A549 (cell line): ENCODE measurements around the gene DZANK1. TPM values are rescaled to one million over a fixed set of nuclear protein-coding genes. Genes with fewer than 3 reads are reported as not detected.

Experiments
- ATAC-seq, 2 experiments: fragments of 200-7000 bp in 1 of 2; fragments of >200 bp in 1 of 2; cut with Nextera tagmentation in 1 of 2; cut with Tn5 transposase in 1 of 2; 3 replicates each; pipeline versions ENCODE4 v1.8.0 to v1.9.1; 2018 to 2020; ENCODE audit warnings: mild to moderate bottlenecking in 1 of 2, moderate library complexity in 1 of 2
- CTCF ChIA-PET: fragments of 300-600 bp; sonication (Branson Sonifier 250); formaldehyde crosslinking; extraction: SDS; loops from one replicate; lab custom pipeline; 2021; ENCODE audit warnings: antibody characterized with exemption, inconsistent platforms; lab: Yijun Ruan, JAX
- POLR2A ChIA-PET: fragments of 350-600 bp; formaldehyde crosslinking; extraction: SDS; loops from one replicate; lab custom pipeline; 2021; ENCODE audit warnings: antibody characterized with exemption, inconsistent platforms; lab: Yijun Ruan, JAX
- DNase-seq, 2 experiments: peaks; one replicate each; pipeline versions ENCODE4 v3.0.0 to v3.0.0-alpha.2; 2011 to 2016; ENCODE audit warnings: low read depth in 1 of 2, low spot score in 1 of 2
- FAIRE-seq: peaks from 2 replicates; lab custom pipeline; 2011; peaks lifted over from hg19 to GRCh38; lab: Jason Lieb, UNC
- H3K27ac ChIP-seq, 2 experiments: fragments of >200 bp; sonication (Bioruptor Twin); formaldehyde crosslinking; 3 replicates each; pipeline ENCODE4 v1.5.1; 2016 to 2017
- H3K4me1 ChIP-seq: fragments of >200 bp; sonication (Bioruptor Twin); formaldehyde crosslinking; 3 replicates; pipeline ENCODE4 v1.6.1; 2016
- H3K4me2 ChIP-seq: fragments of >200 bp; sonication (Bioruptor Twin); formaldehyde crosslinking; 3 replicates; pipeline ENCODE4 v1.6.1; 2016
- H3K4me3 ChIP-seq: fragments of >200 bp; sonication (Bioruptor Twin); formaldehyde crosslinking; 3 replicates; pipeline ENCODE4 v1.5.1; 2016
- H3K9me3 ChIP-seq: fragments of >200 bp; sonication (Bioruptor Twin); formaldehyde crosslinking; 3 replicates; pipeline ENCODE4 v1.6.1; 2016
- ATOH8 ChIP-seq: fragments of 250-450 bp; sonication (Bioruptor Pico); IDR thresholded peaks from 2 replicates; pipeline ENCODE4 v1.5.0; 2020; ENCODE audit warnings: low read depth, mild to moderate bottlenecking, moderate library complexity
- BCL3 ChIP-seq: fragments of >200 bp; sonication (Bioruptor Twin); formaldehyde crosslinking; IDR thresholded peaks from 3 replicates; pipeline ENCODE4 v1.6.1; 2016
- CEBPB ChIP-seq, 2 experiments: fragments of >200 bp in 1 of 2; sonication (Bioruptor Twin) in 1 of 2; formaldehyde crosslinking in 1 of 2; IDR thresholded peaks; 2 replicates each; pipeline ENCODE4 v1.6.1; 2012 to 2016
- E2F6 ChIP-seq: IDR thresholded peaks from 2 replicates; pipeline ENCODE4 v1.6.1; 2012; ENCODE audit warnings: low read depth, borderline replicate concordance
- EHMT2 ChIP-seq: fragments of 200-600 bp; sonication (generic); IDR thresholded peaks from 2 replicates; pipeline ENCODE4 v1.6.1; 2016; ENCODE audit warnings: antibody characterized with exemption, low read depth, mild to moderate bottlenecking, moderate library complexity
- EP300 ChIP-seq, 2 experiments: fragments of >200 bp; sonication (Bioruptor Twin); formaldehyde crosslinking; IDR thresholded peaks; 2 replicates in 1 of 2; 3 replicates in 1 of 2; pipeline ENCODE4 v1.6.1; 2016 to 2017
- ESRRA ChIP-seq: fragments of 150-350 bp; IDR thresholded peaks from 2 replicates; pipeline ENCODE4 v1.6.1; 2014; ENCODE audit warnings: mild to moderate bottlenecking, low read length, borderline replicate concordance
- FOSL2 ChIP-seq, 2 experiments: fragments of 450-650 bp in 1 of 2; fragments of >200 bp in 1 of 2; sonication (Bioruptor Twin) in 1 of 2; formaldehyde crosslinking; IDR thresholded peaks; 2 replicates each; pipeline versions ENCODE4 v1.5.0 to v1.6.1; 2016 to 2020; ENCODE audit warnings: mild to moderate bottlenecking in 1 of 2, moderate library complexity in 1 of 2
- GATA3 ChIP-seq: IDR thresholded peaks from 2 replicates; pipeline ENCODE4 v1.6.1; 2012; ENCODE audit warnings: borderline replicate concordance
- JUN ChIP-seq, 2 experiments: fragments of >200 bp; sonication (Bioruptor Twin); formaldehyde crosslinking; IDR thresholded peaks; 2 replicates in 1 of 2; 3 replicates in 1 of 2; pipeline ENCODE4 v1.6.1; 2016 to 2017
- JUNB ChIP-seq: fragments of >200 bp; sonication (Bioruptor Twin); formaldehyde crosslinking; IDR thresholded peaks from 2 replicates; pipeline ENCODE4 v1.6.1; 2016
- KDM5A ChIP-seq: fragments of 200-600 bp; sonication (generic); IDR thresholded peaks from 2 replicates; pipeline ENCODE4 v1.6.1; 2016; ENCODE audit warnings: antibody characterized with exemption, mild to moderate bottlenecking
- MAZ ChIP-seq: fragments of 150-350 bp; IDR thresholded peaks from 2 replicates; pipeline ENCODE4 v1.6.1; 2014; ENCODE audit warnings: antibody characterized with exemption, low read depth, low read length, borderline replicate concordance
- MYC ChIP-seq: IDR thresholded peaks from 2 replicates; pipeline ENCODE4 v1.6.1; 2012; ENCODE audit warnings: mild to moderate bottlenecking, inconsistent platforms, low read length, improper control_type of control experiment, borderline replicate concordance
- PBX3 ChIP-seq: IDR thresholded peaks from 2 replicates; pipeline ENCODE4 v1.6.1; 2012
- PHF8 ChIP-seq: fragments of 200-600 bp; sonication (generic); IDR thresholded peaks from 2 replicates; pipeline ENCODE4 v1.6.1; 2016; ENCODE audit warnings: low read depth, mild to moderate bottlenecking, antibody characterized with exemption, moderate library complexity, borderline replicate concordance
- POLR2A ChIP-seq: IDR thresholded peaks from 2 replicates; pipeline ENCODE4 v1.6.1; 2012; ENCODE audit warnings: mild to moderate bottlenecking, low read length
- POLR2AphosphoS2 ChIP-seq: conservative IDR thresholded peaks from 2 replicates; pipeline ENCODE4 v1.6.1; 2012; ENCODE audit warnings: low read length, improper control_type of control experiment, inconsistent platforms
- RAD21 ChIP-seq, 2 experiments: fragments of >200 bp in 1 of 2; sonication (Bioruptor Twin) in 1 of 2; formaldehyde crosslinking in 1 of 2; IDR thresholded peaks in 1 of 2; conservative IDR thresholded peaks in 1 of 2; 2 replicates in 1 of 2; 3 replicates in 1 of 2; pipeline ENCODE4 v1.6.1; 2012 to 2018; ENCODE audit warnings: inconsistent platforms in 1 of 2
- RARB ChIP-seq: fragments of 250-450 bp; sonication (Bioruptor Pico); IDR thresholded peaks from 2 replicates; pipeline ENCODE4 v1.8.0; 2021; ENCODE audit warnings: mild to moderate bottlenecking, moderate library complexity
- RFX5 ChIP-seq: fragments of 450-650 bp; IDR thresholded peaks from 2 replicates; pipeline ENCODE4 v1.7.1; 2014; ENCODE audit warnings: antibody characterized with exemption, mild to moderate bottlenecking, moderate library complexity
- RNF2 ChIP-seq: fragments of 200-600 bp; sonication (generic); IDR thresholded peaks from 2 replicates; pipeline ENCODE4 v1.6.1; 2016; ENCODE audit warnings: low read depth, mild to moderate bottlenecking, antibody characterized with exemption, moderate library complexity, borderline replicate concordance
- SMC3 ChIP-seq: fragments of >200 bp; sonication (Bioruptor Twin); formaldehyde crosslinking; IDR thresholded peaks from 3 replicates; pipeline ENCODE4 v1.6.1; 2018; ENCODE audit warnings: inconsistent platforms
- SREBF2 ChIP-seq: fragments of 450-650 bp; IDR thresholded peaks from 2 replicates; pipeline ENCODE4 v1.6.1; 2014; ENCODE audit warnings: mild to moderate bottlenecking, moderate library complexity
- TFCP2L1 ChIP-seq: fragments of 250-450 bp; sonication (Bioruptor Pico); IDR thresholded peaks from 2 replicates; pipeline ENCODE4 v1.5.0; 2021; ENCODE audit warnings: mild to moderate bottlenecking
- USF2 ChIP-seq: fragments of 450-650 bp; IDR thresholded peaks from 2 replicates; pipeline ENCODE4 v1.6.1; 2014; ENCODE audit warnings: antibody characterized with exemption
- ZNF302 ChIP-seq: fragments of 250-450 bp; sonication (Bioruptor Pico); IDR thresholded peaks from 2 replicates; pipeline ENCODE4 v1.9.0; 2021; ENCODE audit warnings: inconsistent platforms, mild to moderate bottlenecking, moderate library complexity
- whole genome bisulfite sequencing: methylation state at CpG from one replicate; pipeline ENCODE4 v1.1.6; 2017; ENCODE audit errors: missing lambda C conversion rate; 5-methylcytosine and 5-hydroxymethylcytosine counted together
- polyA plus RNA-seq, 4 experiments: library from polyadenylated mRNA; depleted of rRNA in 3 of 4; stranded (reverse); fragments of >200 nt; fragmentation: RNase III in 1 of 4; extraction: RNeasy Plus Mini Kit Qiagen cat#74134 plus additional on column Dnase treatment in 1 of 4; gene quantifications; 2 replicates in 3 of 4; 3 replicates in 1 of 4; pipeline ENCODE4 v1.2.3, GENCODE V29; 2011 to 2017
- TF ChIP-seq, protein P1 (sequence below): fragments of >200 bp; sonication (Bioruptor Twin); formaldehyde crosslinking; IDR thresholded peaks from 2 replicates; pipeline ENCODE4 v1.6.1; 2016
- TF ChIP-seq, protein P2 (sequence below): IDR thresholded peaks from 2 replicates; pipeline ENCODE4 v1.6.1; 2012

DZANK1 gene
- polyA plus RNA-seq, 2 of the 4 experiments (the other 2 are of a cell fraction): 3.5 to 5.1 TPM

DNA sequence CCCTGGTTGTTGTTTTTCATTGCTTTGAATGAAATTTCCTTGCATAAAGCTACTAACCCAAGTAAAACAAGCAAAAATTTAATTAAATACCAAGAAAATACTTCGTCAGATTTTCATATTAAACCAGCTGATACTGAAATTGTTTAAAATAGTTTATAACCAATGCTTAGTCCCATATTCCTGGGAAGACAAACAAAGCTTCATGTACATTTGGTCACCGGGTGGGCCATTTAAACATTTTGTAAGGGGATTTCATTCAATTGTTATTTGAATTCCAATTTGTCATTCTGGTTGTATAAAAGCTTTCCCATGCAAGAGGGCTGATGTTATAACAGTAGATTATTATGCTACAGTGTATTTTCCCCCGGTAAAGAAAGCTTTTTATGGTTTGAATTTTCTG, 30.8 kb upstream of the DZANK1 start (continued):
- no peak for TF ChIP-seq FOSL2 (IDR thresholded peaks at IDR 0.05)
- no peak for TF ChIP-seq FOSL2 (CRISPR knock-in tag; IDR thresholded peaks at IDR 0.05)
- TF ChIP-seq ZNF302 (CRISPR knock-in tag): no peak
- TF ChIP-seq KDM5A: no peak

- ATAC-seq: peak; percentile 100
- Histone ChIP-seq H3K4me1 (peaks cover 12% of the 10 kb centered on the region), H3K27ac (peak within 1 kb of the TSS; percentile 82 to 87), H3K4me3 (peak within 1 kb of the TSS; percentile 70), H3K9me3 (no peaks in the 10 kb centered on the region), H3K4me2 (peak within 1 kb of the TSS; percentile 87)
- peak; percentile 86 to 88 for DNase-seq
- POLR2A ChIA-PET: interaction anchor here (0.8 to 4.7 kb wide), 7 partner anchors 10 to 88 kb away, joined by 3 to 75 read pairs (median 3); partner anchors contain the start of genes DZANK1, POLR3F and SEC23B
- no peak; the same call in 1 of the 2 replicates for TF ChIP-seq MYC
- no peak for TF ChIP-seq JUNB
- peak; percentile 45 to 76; a peak in 2 of 5 replicates for TF ChIP-seq JUN (IDR thresholded peaks at IDR 0.05)
- TF ChIP-seq MAZ: no peak
- TF ChIP-seq PBX3: 0 out of 2 replicates have a peak, but pooled peaks have one; percentile 12
- no peak for TF ChIP-seq GATA3
- no peak for TF ChIP-seq SMC3
- no peak; the same call in 1 of the 2 replicates for TF ChIP-seq KDM5A
- no peak for TF ChIP-seq RFX5
- TF ChIP-seq RAD21 (conservative IDR thresholded peaks at IDR 0.05 in 1 of 2, IDR thresholded peaks at IDR 0.05 in 1 of 2): no peak
- TF ChIP-seq, protein P1, sequence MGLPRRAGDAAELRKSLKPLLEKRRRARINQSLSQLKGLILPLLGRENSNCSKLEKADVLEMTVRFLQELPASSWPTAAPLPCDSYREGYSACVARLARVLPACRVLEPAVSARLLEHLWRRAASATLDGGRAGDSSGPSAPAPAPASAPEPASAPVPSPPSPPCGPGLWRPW: no peak
- TF ChIP-seq ESRRA: no peak
- TF ChIP-seq CEBPB (IDR thresholded peaks at IDR 0.05): no peak
- TF ChIP-seq POLR2AphosphoS2: no peak
- peak; percentile 48; the same call in 1 of the 3 replicates for TF ChIP-seq BCL3
- no peak for TF ChIP-seq USF2
- TF ChIP-seq RARB (CRISPR knock-in tag): no peak
- TF ChIP-seq EHMT2: no peak
- no peak for TF ChIP-seq RNF2
- TF ChIP-seq POLR2A: peak; percentile 92
- TF ChIP-seq, protein P2, sequence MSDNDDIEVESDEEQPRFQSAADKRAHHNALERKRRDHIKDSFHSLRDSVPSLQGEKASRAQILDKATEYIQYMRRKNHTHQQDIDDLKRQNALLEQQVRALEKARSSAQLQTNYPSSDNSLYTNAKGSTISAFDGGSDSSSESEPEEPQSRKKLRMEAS: peak; percentile 72
- no peak for TF ChIP-seq E2F6
- TF ChIP-seq FOSL2 (IDR thresholded peaks at IDR 0.05): no peak
- no peak for TF ChIP-seq FOSL2 (CRISPR knock-in tag; IDR thresholded peaks at IDR 0.05)
- no peak for TF ChIP-seq TFCP2L1 (CRISPR knock-in tag)
- TF ChIP-seq SREBF2: no peak
- 0 out of 2 replicates have a peak, but pooled peaks have one; percentile 28 for TF ChIP-seq PHF8
- no peak for TF ChIP-seq ATOH8 (CRISPR knock-in tag)
- no peak for TF ChIP-seq EP300 (IDR thresholded peaks at IDR 0.05)
- 5% methylated on average over 28 of the region's 31 CpGs for WGBS
- FAIRE-seq: no peak
- CTCF ChIA-PET: interaction anchor here (0.9 to 2.8 kb wide), 6 partner anchors 10 to 968 kb away, joined by 3 to 15 read pairs (median 4); partner anchors contain the start of gene SEC23B
Measured at GRCh38 chr20:18496740-18497592, 30.1 kb upstream of the DZANK1 start, which contains the start of gene RBBP9. TSS of gene RBBP9 (minus strand) at chr20:18497225. CDS start at chr20:18497167, 58 bp downstream.
